Right renal cortex interstitium (tissue), 3 donors: ENCODE data around the gene TGM2. TPM values are rescaled to one million over a fixed set of nuclear protein-coding genes. Genes with fewer than 3 reads are reported as not detected.

Experiments
- polyA plus RNA-seq, 3 donors: library from polyadenylated mRNA; unstranded; fragments of 120-200 nt; gene quantifications; one replicate each; pipeline ENCODE4 v1.2.1, GENCODE V29; 2013; ENCODE audit not compliant: insufficient read length in 3 of 3

Gene TGM2
- polyA plus RNA-seq, 3 donors, result 30.0 to 31.7 (median 31.5) TPM

Other genes starting within 250 kb of the TGM2 start
- gene TTI1, start 131.8 kb downstream of the TGM2 start, polyA plus RNA-seq, result 10 to 100 TPM; 24.6 to 29.4 (median 25.5) TPM
- 10 to 100 TPM; 36.1 to 36.4 (median 36.2) TPM for gene RPRD1B, start 131.5 kb downstream of the TGM2 start, polyA plus RNA-seq
- gene KIAA1755, start 95.5 kb upstream of the TGM2 start, polyA plus RNA-seq, result 1 to 10 TPM; 1.9 to 2.9 (median 2.3) TPM
- 1 to 10 TPM in 1 of 3 donors, under 1 TPM in 1, not detected in 1; 0.44 to 1.0 TPM for gene BPI, start 138.9 kb upstream of the TGM2 start, polyA plus RNA-seq
- gene LBP, start 181.2 kb upstream of the TGM2 start, polyA plus RNA-seq, result not detected